Calu3 (cell line): ENCODE results near the gene PRDX6. TPM values are rescaled to one million over a fixed set of nuclear protein-coding genes. Genes with fewer than 3 reads are reported as not detected.

Experiments used
- BruUV-seq: library from RNA; stranded (reverse); fragments of 400-500 nt; replicated peaks from 2 replicates; lab custom pipeline; 2021; lab: Mats Ljungman, UMichigan
- CTCF ChIA-PET: fragments of 300-600 bp; sonication (Branson Sonifier 250); formaldehyde crosslinking; loops from one replicate; lab custom pipeline; 2022; ENCODE audit warnings: antibody characterized with exemption; lab: Charles Lee
- DNase-seq: peaks from one replicate; pipeline ENCODE4 v3.0.0; 2022
- H3K27ac Mint-ChIP-seq: one replicate; pipeline ENCODE4 v1.8.0; 2022; ENCODE audit warnings: mixed read lengths; ENCODE audit not compliant: unreplicated experiment
- H3K27me3 Mint-ChIP-seq: one replicate; pipeline ENCODE4 v1.8.0; 2022; ENCODE audit warnings: mixed read lengths; ENCODE audit not compliant: unreplicated experiment
- H3K36me3 Mint-ChIP-seq: one replicate; pipeline ENCODE4 v1.8.0; 2022; ENCODE audit warnings: mild to moderate bottlenecking, moderate library complexity, mixed read lengths; ENCODE audit not compliant: insufficient read depth, unreplicated experiment
- H3K4me1 Mint-ChIP-seq: one replicate; pipeline ENCODE4 v1.8.0; 2022; ENCODE audit warnings: mild to moderate bottlenecking, low read depth, mixed read lengths; ENCODE audit not compliant: unreplicated experiment
- H3K4me3 Mint-ChIP-seq: one replicate; pipeline ENCODE4 v1.8.0; 2022; ENCODE audit warnings: mild to moderate bottlenecking, low read depth, moderate library complexity, mixed read lengths; ENCODE audit not compliant: unreplicated experiment
- H3K9me3 Mint-ChIP-seq: one replicate; pipeline ENCODE4 v1.8.0; 2022; ENCODE audit warnings: low read depth, mixed read lengths; ENCODE audit not compliant: unreplicated experiment
- intact Hi-C: fragments of 100-400 bp; cut with micrococcal nuclease; formaldehyde crosslinking; loops from one replicate; pipeline ENCODE4 v1.10.0; 2022; ENCODE audit not compliant: unreplicated experiment
- total RNA-seq: library from RNA; stranded (reverse); gene quantifications from 2 replicates; pipeline ENCODE4 v1.2.3, GENCODE V29; 2022
- TF ChIP-seq, protein P1 (sequence below): fragments of 200-600 bp; IDR thresholded peaks from one replicate; pipeline ENCODE4 v1.8.0; 2022; ENCODE audit warnings: antibody characterized with exemption; ENCODE audit not compliant: unreplicated experiment

The PRDX6 gene
- total RNA-seq, 1 experiment from 2014 or later = 360 TPM

DNA sequence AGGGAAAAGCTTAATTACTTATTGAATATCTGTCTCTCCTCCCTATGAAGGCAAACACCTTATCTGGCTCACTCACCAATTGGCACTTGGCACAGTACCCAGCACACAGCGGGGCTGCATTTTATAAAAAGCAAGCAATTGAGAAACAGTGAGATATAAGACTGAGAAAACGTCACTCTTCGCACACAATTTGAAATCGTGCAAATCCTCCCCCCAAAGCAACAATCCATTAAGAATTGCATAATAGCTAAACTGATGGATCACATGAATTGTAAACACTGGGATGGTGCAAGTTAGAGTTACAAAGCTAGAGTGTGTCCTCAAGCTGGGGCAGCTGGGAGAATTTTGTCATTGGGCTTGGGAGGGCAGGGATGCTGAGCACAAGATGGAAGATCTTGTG, 27.1 kb downstream of the PRDX6 start:
- CTCF ChIA-PET = interaction anchor here (0.6 kb wide), 1 partner anchor 326 kb away, joined by 3 read pairs; no protein-coding TSS in a partner anchor
- Mint-ChIP-seq H3K4me1 (peaks cover 32% of the 10 kb centered on the region), H3K4me3 (no peak overlapping the region)

DNA sequence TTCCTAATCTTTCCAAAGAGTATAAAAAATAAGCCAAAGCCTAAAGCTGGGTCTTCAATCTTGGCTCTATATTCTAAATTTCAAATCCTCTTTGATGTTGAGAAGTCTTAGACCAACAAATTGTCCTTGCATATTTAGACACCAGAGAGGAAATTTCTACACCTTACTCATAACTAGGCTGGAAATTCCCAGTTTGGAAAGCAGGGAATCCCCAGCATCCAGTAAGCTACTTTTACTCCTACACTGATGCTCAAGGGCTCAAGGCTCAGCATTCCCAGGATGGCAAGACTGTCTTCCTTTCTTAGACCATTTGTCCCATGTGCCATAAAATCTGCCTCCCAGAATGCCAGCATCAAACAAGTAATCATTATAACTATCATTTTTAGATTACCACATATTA, 28.3 kb downstream of the PRDX6 start:
- no TSS peak for BruUV-seq
- Mint-ChIP-seq H3K4me1 (peaks cover 32% of the 10 kb centered on the region), H3K36me3 (no peaks in the 10 kb centered on the region), H3K9me3 (no peaks in the 10 kb centered on the region), H3K4me3 (no peak overlapping the region), H3K27ac (no peak overlapping the region), H3K27me3 (no peaks in the 10 kb centered on the region)
- no peak for DNase-seq
- intact Hi-C loops = loop anchor here (10.0 kb wide), 1 partner anchor 209 kb away; the partner anchor contains the start of gene KLHL20
- CTCF ChIA-PET = no interaction called here
- TF ChIP-seq, protein P1, sequence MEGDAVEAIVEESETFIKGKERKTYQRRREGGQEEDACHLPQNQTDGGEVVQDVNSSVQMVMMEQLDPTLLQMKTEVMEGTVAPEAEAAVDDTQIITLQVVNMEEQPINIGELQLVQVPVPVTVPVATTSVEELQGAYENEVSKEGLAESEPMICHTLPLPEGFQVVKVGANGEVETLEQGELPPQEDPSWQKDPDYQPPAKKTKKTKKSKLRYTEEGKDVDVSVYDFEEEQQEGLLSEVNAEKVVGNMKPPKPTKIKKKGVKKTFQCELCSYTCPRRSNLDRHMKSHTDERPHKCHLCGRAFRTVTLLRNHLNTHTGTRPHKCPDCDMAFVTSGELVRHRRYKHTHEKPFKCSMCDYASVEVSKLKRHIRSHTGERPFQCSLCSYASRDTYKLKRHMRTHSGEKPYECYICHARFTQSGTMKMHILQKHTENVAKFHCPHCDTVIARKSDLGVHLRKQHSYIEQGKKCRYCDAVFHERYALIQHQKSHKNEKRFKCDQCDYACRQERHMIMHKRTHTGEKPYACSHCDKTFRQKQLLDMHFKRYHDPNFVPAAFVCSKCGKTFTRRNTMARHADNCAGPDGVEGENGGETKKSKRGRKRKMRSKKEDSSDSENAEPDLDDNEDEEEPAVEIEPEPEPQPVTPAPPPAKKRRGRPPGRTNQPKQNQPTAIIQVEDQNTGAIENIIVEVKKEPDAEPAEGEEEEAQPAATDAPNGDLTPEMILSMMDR = no peak

More for the DNA sequence above, 27.1 kb downstream of the PRDX6 start:
- BruUV-seq = no TSS peak
- Mint-ChIP-seq H3K36me3 (no peaks in the 10 kb centered on the region), H3K27me3 (no peaks in the 10 kb centered on the region), H3K9me3 (no peaks in the 10 kb centered on the region), H3K27ac (no peak overlapping the region)
- TF ChIP-seq, protein P1 = no peak
- intact Hi-C loops = loop anchor here (10.0 kb wide), 1 partner anchor 211 kb away; the partner anchor contains the start of gene KLHL20
- DNase-seq = no peak

DNA sequence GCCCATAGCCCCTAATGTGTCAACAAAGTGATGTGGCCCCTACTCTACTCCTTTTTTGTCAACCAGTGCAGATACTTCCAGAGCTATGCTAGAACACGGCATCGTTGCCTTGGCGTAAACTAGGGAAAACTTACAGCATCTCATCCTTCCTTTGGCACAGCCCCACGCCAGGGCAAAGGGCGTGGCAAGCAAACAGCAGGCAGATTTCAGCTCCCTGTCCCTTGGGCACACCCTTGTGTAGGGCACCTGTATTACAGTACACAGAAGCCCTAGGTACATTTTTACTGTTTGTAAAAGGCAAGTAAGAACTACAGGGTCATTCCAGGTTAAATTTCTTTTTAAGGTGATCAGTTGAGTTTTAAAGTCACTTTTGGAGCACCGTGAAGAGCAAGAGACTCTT, 29.3 kb downstream of the PRDX6 start:
- TF ChIP-seq, protein P1 = peak; percentile 35
- no peaks in the 10 kb centered on the region for H3K27me3 Mint-ChIP-seq
- H3K4me1 Mint-ChIP-seq = peaks cover 32% of the 10 kb centered on the region
- H3K36me3 Mint-ChIP-seq = no peaks in the 10 kb centered on the region
- no peak overlapping the region for H3K4me3 Mint-ChIP-seq
- BruUV-seq = no TSS peak
- intact Hi-C loops = loop anchor here (2.0 to 10.0 kb wide), 3 partner anchors 48 to 208 kb away; partner anchors contain the start of gene KLHL20
- no peaks in the 10 kb centered on the region for H3K9me3 Mint-ChIP-seq
- CTCF ChIA-PET = interaction anchor here (0.9 to 1.3 kb wide), 3 partner anchors 11 to 114 kb away, joined by 3 to 5 read pairs (median 3); no protein-coding TSS in a partner anchor
- DNase-seq = peak; percentile 60
- H3K27ac Mint-ChIP-seq = no peak overlapping the region

DNA sequence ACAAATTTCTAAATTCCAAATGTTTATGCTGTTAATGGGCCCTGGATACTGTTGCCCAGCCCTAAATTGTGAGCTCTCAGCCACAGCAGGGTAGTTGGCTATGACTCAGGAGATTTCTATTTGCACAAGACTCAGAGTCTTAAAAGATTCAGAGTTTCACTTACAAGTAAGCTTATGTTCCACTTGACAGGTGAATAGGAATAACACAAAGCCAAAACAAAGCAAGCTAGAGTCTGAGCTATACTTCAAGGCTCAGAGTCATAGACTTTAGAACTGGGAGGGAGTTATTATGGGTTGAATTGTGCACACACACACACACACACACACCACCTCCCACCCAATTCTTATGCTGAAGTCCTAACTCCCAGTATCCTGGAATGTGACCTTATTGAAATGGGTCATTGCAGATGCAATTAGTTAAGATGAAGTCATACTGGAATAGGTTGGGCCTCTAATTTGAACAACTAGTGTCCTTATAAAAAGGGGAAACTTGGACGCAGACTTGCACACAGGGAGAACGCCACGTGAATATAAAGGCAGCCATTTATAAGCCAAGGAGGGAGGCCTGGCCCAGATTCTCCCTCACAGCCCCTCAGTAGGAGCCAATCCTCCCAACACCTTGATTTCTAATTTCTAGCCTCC, 30.2 kb downstream of the PRDX6 start:
- H3K36me3 Mint-ChIP-seq = no peaks in the 10 kb centered on the region
- intact Hi-C loops = loop anchor here (2.0 to 10.0 kb wide), 3 partner anchors 47 to 207 kb away; partner anchors contain the start of gene KLHL20
- DNase-seq = peak; percentile 41
- H3K27ac Mint-ChIP-seq = peak overlapping the region; percentile 40
- peak overlapping the region; percentile 37 for H3K4me3 Mint-ChIP-seq
- no peaks in the 10 kb centered on the region for H3K9me3 Mint-ChIP-seq
- CTCF ChIA-PET = interaction anchor here (0.6 to 1.4 kb wide), 8 partner anchors 11 to 1292 kb away, joined by 3 to 7 read pairs (median 4); partner anchors contain the start of gene KLHL20
- TF ChIP-seq, protein P1 = no peak
- no peaks in the 10 kb centered on the region for H3K27me3 Mint-ChIP-seq
- H3K4me1 Mint-ChIP-seq = peaks cover 32% of the 10 kb centered on the region
- no TSS peak for BruUV-seq
